Measurements from ENCODE around the gene METTL25.
"Not testable (repeated sequence)": the region's sequence is repeated elsewhere in the genome, so short reads cannot be mapped to it uniquely, and the experiment has no call there.

METTL25 gene

GRCh38 chr12:82358200-82359114 lies at the start of gene METTL25, which contains the start of gene CCDC59:
Gene METTL25 (plus strand): TSS chr12:82358529. CDS start chr12:82358566, 37 bp downstream.
Gene CCDC59 (minus strand): TSS chr12:82358387. CDS start chr12:82358376, 11 bp downstream.
- DNase-seq = peak; percentile 98

DNA sequence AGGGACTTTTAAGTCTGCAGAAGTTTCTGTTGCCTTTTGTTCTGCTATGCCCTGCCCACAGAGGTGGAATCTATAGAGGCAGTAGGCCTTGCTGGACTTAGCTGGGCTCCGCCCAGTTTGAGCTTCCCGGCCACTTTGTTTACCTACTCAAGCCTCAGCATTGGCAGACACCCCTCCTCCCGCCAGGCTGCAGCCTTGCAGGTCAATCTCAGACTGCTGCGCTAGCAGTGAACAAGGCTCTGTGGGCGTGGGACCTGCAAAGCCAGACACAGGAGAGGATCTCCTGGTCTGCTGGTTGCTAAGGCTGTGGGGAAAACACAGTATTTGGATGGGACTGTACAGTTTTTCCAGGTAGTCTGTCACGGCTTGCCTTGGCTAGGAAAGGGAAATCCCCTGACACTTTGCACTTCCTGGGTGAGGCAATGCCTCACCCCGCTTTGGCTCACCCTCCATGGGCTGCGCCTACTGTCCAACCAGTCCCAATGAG lies 43.9 kb upstream of the METTL25 start:
- DNase-seq = no peak

DNA sequence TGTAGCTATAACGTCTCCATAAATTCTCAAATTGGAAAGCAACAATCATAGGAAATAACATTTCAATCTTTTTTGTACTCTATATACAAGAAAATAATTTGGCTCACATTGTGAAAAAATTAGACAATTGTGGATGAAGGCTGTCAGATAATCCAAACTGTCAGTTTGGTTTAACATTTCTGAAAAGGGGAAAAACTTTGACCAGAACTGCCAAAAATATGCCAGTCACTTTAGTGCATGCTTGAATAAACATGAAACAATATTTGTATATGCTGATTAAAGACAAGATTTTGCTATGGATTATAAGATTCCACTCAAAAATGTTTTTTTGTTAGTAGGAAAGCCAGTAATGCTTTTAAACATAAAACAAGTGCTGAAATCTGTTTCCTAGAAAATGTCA lies 39.1 kb upstream of the METTL25 start:
- no peak for DNase-seq

- no peak for DNase-seq
These were observed 32.6 kb upstream of the METTL25 start for GRCh38 chr12:82325540-82326336.

DNA sequence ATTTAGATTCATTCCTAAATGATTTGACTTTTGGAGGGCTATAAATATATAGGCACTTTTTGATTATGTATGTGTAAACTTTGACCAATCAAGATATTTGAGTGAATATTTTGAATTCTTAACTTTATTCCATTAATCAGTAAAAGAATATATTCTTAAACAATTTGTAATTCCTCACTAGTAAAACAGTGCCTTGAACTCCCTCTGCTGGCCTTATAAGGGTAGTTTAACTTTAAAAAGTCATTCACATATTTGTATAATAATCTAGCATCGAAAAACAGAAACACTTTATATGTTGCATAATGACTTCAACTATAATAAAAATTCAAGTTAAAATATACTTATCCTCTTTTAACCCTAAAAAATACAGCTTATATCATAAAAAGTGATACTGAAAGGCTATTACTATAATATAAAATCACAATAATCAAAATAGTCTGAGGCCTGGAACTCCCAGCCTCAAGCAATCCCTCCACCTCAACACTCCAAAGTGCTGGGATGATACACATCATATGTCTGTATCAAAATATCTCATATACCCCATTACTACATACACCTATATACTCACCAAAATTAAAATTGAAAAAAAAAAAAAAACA lies 31.3 kb upstream of the METTL25 start:
- no peak for DNase-seq

- DNase-seq = no peak
These were observed 30.5 kb upstream of the METTL25 start for GRCh38 chr12:82327861-82328260.

DNA sequence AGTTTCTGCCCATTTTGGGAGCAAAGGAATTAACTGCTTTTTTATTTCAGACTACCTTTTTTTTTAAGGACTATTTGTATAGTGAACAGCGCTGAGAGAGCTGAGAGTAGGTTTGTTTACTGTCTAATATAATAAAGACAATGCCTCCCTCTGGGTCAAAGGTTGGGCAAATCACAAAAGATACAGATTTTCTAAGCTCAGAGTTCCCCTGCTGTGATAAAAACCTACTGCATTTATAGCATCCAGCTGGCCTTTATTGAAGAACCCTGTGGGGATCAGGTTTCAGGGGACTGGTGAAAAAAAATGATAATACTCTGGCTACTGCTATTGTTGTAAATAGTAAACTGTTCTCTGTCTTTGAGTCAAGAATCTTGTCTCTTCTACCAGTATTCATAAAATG lies 28.8 kb upstream of the METTL25 start:
- DNase-seq = no peak

DNA sequence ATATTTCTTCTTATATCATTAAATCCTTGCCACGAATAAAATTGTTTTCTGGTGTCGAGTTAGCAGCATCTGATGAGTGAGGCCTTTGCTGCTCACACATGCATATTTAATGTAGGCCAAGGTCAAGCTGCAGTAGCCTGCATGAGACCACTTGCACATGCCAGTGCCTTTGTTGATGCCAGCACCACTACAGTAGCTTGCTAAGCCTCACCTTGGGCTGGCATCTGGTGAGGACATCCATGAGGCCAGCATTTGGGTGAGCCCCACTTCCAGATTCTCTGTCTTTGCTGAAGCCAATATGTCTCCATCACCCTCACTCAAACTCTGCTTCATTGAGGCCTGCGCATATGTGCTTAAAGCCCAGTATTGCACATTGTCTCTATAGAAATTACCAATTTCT lies 8.2 kb upstream of the METTL25 start:
- no peak for DNase-seq

DNA sequence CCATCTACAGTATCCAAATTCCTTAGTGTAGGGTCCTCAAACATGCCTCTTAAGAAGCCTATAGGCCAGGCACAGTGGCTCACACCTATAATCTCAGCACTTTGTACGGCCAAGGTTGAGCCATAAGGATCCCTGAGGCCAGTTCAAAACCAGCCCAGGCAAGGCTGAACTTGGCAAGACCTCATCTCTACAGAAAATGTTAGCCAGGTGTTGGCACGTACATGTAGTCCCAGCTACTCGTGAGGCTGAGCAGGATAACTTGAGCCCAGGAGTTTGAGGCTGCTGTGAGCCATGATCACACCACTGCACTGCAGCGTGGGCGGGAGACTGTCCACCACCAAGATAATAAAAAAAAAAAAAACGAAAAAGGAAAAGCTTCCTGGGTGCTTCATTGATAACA lies 6.9 kb upstream of the METTL25 start:
- no peak for DNase-seq

DNA sequence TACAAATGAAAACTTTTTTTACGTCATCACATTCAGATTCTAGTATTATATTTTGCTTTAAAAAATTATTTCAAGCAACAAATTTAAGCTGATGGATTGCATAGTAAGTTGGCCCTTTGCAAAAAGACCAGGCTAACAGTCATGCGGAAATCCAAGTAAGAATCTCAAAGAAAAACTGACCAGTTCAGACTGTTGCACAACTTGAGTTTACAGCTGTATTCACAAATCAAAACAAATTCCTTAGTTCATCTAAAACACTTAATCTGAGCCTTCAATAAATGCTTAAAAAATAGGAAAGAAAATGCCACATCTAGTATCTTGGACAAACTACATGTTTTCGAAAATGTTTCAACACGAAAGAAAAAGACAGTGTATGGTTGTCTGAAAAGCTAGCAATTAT lies 989 bp upstream of the METTL25 start:
- DNase-seq = no peak

DNA sequence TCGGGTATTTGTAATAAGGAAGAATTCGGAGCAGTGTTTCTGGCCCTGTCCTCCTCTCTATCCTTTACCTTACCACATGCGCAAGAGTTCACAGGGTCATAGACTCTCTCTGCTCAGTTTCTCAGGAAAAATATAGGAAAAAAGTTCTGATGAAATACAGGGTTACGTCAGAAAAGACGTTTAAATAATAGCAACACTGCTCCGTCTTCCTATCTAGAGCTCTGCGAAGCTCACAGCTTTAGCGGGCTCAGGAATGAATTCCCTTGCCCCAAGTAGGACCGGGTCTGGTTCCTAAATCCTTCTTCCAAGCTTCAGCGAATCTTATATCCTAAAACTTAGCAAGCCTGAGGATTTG lies 507 bp upstream of the METTL25 start:
- no peak for DNase-seq

GRCh38 chr12:82359115-82359478 lies 768 bp downstream of the METTL25 start:
- DNase-seq = no peak

DNA sequence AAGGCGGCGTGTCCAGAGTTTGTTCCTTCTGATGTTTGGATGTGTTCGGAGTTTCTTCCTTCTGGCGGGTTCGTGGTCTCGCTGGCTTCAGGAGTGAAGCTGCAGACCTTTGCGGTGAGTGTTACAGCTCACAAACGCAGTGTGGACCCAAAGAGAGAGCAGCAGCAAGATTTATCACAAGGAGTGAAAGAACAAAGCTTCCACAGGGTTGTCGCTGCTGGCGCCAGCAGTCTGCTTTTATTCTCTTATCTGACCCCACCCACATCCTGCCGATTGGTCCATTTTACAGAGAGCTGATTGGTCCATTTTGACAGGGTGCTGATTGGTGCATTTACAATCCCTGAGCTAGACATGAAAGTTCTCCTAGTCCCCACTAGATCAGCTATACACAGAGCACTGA lies 2.5 kb downstream of the METTL25 start:
- not testable (repeated sequence) for DNase-seq

DNA sequence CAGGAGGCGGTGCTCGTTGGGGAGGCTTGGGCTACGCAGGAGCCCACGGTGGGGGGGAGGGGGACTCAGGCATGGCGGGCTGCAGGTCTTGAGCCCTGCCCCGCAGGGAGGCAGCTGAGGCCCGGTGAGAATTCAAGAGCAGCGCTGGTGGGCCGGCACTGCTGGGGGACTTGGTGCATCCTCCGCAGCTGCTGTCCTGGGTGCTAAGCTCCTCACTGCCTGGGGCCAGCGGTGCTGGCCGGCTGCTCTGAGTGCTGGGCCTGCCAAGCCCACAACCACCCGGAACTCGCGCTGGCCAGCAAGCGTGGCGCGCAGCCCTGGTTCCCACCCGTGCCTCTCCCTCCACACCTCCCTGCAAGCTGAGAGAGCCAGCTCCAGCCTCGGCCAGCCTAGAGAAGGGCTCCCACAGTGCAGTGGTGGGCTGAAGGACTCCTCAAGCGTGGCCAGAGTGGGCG lies 3.2 kb downstream of the METTL25 start:
- DNase-seq = no peak

GRCh38 chr12:82363990-82364389 lies 5.7 kb downstream of the METTL25 start:
- no peak for DNase-seq

- DNase-seq = no peak
These were observed 7.9 kb downstream of the METTL25 start for GRCh38 chr12:82366197-82366596.

DNA sequence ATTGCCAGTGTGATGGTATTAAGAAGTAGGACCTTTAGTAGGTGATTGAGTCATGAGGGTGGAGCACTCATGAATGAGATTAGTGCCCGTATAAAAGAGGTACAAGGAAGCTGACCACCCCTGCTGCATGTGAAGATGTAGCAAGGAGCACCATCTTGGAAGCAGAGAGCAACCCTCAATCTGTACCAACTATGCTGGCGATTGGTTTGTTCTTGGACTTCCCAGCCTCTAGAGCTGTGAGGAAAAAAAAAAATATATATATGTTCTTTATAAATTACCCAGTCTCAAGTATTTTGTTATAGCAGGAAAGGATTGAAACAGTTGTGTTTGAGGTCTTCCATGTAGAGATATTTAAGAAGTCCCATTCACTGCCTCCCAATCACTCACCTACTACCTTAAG lies 16.9 kb downstream of the METTL25 start:
- DNase-seq = no peak

DNA sequence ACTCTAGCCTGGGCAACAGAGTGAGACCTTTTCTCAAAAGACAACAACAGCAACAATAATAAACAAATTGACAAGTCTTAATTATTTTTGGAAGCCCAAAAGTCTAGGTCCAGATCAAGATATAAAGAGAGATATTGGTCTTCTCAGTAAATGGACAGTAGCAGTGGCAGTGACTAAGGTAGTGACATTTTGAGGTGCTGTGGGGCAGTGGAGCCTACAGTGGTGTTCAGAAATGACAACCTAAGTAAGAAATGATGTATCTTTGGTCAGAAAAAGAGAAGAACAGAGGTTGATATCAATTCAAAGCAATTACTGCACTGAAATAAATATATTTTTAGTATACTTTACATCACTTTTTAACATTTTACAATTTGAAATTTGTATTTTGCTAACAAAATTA lies 20.7 kb downstream of the METTL25 start:
- DNase-seq = no peak

DNA sequence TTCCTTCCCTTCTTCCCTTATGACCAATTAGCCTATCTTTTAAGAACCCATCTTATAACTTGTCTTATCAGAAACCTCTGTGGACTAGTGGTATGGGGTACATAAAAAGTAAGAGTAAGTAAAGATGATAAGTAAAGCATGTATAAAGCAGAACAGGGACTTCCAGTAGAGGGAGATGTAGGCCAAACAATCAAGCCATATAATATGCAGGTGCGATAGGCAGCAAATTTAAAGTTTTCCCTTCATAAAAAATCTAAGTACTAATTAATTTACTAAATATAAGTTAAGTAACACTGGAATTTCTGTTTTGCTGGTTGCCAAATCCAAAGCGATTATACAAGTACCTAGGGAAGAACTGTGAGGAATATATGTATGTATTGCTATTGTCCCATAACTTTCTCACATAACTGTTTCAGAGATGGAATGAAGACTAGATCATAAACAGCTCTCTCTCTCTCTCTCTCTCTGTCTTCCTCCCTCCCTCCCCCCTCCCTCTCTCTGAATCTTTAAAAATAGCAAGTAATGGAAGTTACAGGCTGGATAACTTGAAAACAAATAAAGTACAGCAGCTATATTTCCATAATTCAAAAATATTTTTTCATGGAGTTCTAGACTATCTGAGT lies 25.7 kb downstream of the METTL25 start:
- DNase-seq = no peak

DNA sequence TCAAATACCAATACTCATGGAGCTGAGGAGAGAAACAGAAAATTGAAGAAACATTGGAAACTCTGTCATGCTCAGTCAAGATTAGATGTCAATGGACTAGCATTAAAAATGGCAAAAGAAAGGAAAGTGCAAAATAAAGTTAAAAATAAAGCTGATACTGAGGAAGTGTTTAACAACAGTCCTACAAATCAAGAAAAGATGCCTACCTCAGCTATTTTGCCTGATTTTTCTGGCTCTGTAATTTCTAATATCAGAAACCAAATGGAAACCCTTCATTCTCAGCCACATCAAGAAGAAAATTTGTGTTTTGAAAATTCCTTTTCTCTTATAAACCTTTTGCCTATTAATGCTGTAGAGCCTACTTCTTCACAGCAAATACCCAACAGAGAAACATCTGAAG lies 40.5 kb downstream of the METTL25 start:
- DNase-seq = no peak

DNA sequence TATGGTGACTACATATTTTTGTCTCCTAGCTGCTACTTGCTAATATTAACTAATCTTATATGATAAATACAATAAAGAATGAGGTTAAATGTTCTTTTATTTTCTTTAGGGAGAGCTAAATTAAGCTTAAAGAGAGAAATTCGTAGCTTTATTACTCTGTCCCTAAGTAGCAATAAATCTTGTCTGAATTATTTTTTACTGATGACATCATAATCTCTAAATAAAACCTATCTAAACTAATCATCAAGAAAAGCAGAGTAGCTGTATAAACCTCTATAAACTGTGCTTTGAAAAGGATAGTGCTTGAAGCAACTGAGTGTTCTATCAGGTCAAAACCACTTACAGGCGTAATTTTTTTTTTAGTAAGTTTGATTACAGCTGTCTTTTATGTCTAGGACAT lies 42.5 kb downstream of the METTL25 start:
- DNase-seq = no peak

GRCh38 chr12:82406651-82407050 lies 48.3 kb downstream of the METTL25 start:
- no peak for DNase-seq

GRCh38 chr12:82407481-82407880 lies 49.2 kb downstream of the METTL25 start:
- peak; percentile 56 for DNase-seq

All from NCI-H226 (cell line).